ENCODE data around the gene TMEM170A.

DNA sequence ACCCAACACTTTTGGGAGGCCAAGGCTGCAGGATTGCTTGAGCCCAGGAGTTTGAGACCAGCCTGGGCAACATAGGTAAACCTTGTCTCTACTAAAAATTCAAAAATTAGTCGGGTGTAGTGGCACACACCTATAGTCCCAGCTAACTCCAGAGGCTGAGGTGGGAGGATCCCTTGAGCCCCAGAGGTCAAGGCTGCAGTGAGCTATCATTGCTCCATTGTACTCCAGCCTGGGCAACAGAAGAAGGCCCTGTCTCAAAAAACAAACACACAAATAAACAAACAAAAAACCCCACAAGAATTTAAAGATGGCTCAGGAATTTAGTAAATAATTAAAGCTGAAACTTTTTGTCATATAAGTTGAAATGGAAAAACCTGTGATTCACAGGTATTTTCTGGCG is 2.3 kb upstream of the TMEM170A start:
- no peak for TF ChIP-seq EP300 (IDR thresholded peaks at IDR 0.05)
- TF ChIP-seq CTCF (IDR thresholded peaks at IDR 0.05): no peak
- TF ChIP-seq POLR2A (IDR thresholded peaks at IDR 0.05): no peak
